Adipose tissue (tissue), 3 donors: ENCODE data around the gene ITGBL1. TPM values are rescaled to one million over a fixed set of nuclear protein-coding genes. Genes with fewer than 3 reads are reported as not detected.

Source experiments
- H3K27ac ChIP-seq: one replicate; pipeline ENCODE4 v1.5.1; 2013; ENCODE audit warnings: low read depth, low read length
- WGBS, 3 donors: extraction: QIAGEN DNeasy Blood & Tissue Kit; methylation state at CpG; one replicate each; pipeline ENCODE4 v1.1.7; 2013; 5-methylcytosine and 5-hydroxymethylcytosine counted together
- polyA plus RNA-seq, 3 donors: library from polyadenylated mRNA; stranded (reverse); fragments of 200-250 nt; gene quantifications; one replicate each; pipeline ENCODE4 v1.2.3, GENCODE V29; 2013
- donor health status: healthy with polysubstance abuse.
- donor health status: Bipolar disorder and iron deficiency.
- donor health status: healthy.

Gene ITGBL1
- polyA plus RNA-seq, 3 donors = 0.36 to 1.6 (median 0.45) TPM

DNA sequence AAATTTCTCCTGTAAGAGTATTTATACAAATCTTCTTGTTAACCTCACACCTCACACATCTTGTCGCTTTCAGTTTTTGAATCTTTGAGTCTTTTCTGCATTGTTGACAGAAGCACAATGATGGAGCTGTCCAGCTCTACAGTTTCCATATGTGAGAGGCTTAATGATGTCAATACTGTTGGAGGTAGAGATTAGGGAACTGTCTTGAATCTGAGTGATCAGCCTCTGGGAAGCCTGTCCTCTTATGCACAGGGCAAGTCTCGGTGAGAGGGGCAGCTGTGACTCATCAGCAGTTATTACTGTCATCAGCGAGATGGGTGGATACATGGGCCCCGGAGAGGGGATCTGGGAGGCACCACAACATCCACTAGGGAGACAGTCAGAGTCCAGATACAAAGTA lies 4.6 kb upstream of the ITGBL1 start:
- WGBS, 3 donors = 49 to 83% (median 58%) methylated on average over 4 of the region's 4 CpGs

DNA sequence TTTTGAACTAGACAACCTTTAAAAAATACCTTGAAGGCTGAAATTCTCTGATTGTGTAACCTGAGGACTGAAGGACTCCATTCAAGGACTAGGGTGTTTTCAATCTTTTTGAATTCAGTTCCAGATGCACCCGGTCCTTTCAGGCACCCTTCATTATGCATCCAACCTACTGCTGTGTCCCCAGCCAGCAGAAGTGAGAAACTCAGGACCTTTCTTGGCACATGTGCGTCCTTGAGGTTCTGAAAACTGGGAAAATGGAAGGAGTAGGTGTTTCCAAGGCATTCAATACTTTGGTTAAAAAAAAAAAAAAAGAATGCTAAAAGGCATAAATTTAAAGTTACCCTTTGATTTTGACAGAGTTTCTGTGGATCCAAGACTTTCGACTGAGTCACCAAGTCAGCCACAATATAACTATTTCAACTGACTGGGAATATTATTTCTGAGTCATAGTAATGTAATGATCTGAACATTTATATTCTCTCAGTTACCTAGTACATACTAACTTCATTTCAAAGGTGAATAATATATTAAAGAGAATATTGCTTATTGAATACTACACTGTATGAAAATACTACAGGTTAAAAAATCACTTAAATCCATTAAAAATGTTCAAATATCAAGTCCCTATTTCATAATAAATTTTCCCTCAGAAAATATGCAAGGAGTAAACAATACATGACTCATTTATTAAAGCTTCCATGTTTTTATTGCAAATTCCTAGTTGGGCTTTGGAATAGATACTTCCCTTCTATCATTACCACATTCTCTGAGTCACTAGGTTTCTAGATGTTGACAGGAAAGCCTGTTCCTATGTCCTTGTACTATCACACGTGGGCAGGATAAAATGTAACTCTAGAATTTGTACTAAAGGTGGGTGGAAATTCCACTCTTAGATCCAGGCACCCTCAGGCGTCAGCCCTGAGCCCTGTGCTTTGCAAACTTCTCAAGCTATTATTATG lies 2.4 kb upstream of the ITGBL1 start:
- no peak overlapping the region for H3K27ac ChIP-seq
- 48 to 61% (median 57%) methylated on average over 5 of the region's 5 CpGs for WGBS, 3 donors

More for the DNA sequence above, 4.6 kb upstream of the ITGBL1 start:
- H3K27ac ChIP-seq = no peak overlapping the region

DNA sequence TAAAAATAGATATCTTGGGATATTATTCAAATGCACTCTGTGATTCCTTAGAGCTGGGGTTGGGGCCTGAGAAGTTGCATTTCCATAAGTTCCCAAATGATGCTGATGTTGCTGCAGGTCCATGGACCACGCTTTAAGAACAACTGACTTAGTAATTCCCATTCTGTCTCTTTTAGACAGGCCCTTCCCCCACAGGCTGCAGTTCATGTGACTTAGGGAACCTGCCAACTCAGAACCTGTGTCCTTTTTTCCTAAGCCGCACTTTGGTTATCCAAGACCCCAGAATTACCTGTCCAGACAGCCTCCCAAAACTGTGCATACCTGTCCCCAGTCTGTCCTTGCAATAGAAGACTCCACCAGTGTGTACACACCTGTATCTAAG lies 1.7 kb upstream of the ITGBL1 start:
- 86 to 94% (median 90%) methylated on average over 2 of the region's 2 CpGs for WGBS, 3 donors
- H3K27ac ChIP-seq = no peak overlapping the region

DNA sequence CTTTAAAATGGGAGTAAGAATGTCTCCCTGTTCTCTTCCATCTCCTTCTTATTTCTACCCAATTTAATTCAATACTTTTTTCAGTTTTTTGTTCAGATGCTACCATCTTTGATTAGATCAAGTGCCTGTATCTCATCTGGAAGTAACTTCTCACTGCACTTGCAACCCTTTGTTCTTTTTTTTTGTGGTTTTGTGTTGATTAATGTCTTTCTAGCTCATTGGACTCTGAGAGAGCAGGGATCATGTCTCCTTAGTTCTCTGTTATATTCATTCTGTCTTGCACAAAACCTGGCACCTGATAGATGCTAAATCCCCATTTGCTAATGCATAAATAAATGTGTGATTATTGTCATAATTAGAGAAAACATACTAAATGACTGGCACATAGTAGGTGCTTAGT lies 834 bp upstream of the ITGBL1 start:
- H3K27ac ChIP-seq = no peak overlapping the region

DNA sequence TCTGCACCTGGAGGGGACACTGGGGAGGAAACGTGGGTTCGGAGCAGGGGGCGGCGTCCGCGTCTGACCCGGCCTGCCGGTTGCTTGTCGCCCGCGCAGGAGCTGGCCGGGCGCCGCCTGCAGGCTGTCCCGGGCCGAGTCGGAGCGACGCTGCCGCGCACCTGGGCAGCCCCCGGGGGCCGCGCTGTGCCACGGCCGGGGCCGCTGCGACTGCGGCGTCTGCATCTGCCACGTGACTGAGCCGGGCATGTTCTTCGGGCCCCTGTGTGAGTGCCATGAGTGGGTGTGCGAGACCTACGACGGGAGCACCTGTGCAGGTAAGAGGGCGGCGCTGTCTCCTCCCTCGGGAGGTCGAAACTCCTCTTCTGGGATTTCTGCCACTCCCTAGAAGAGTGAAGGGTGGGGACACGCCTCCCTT lies 1.3 kb downstream of the ITGBL1 start:
- WGBS, 3 donors = 3 to 8% (median 7%) methylated on average over 32 to 41 of the region's 41 CpGs
- H3K27ac ChIP-seq = no peak overlapping the region

DNA sequence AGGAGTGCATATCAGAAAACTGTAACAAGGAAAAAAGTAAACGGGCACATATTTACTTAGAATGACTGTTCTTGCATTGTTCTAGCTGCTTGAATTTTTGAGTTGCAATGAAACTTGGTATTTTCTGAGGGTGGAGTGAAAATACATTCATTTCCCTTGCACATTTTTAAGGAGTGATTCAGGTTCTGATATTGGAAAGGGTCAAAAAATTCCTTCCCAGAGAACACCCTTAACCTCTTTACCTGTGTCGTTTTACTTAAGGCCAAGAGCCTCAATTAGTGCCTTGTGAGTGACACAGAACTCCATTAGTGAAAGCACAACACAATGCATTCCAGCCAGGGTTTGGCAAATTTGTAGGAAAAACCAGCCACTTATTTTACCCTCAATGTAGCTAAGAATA lies 2.3 kb downstream of the ITGBL1 start:
- WGBS, 3 donors = 48 to 61% (median 60%) methylated on average over 2 of the region's 2 CpGs
- H3K27ac ChIP-seq = no peak overlapping the region

DNA sequence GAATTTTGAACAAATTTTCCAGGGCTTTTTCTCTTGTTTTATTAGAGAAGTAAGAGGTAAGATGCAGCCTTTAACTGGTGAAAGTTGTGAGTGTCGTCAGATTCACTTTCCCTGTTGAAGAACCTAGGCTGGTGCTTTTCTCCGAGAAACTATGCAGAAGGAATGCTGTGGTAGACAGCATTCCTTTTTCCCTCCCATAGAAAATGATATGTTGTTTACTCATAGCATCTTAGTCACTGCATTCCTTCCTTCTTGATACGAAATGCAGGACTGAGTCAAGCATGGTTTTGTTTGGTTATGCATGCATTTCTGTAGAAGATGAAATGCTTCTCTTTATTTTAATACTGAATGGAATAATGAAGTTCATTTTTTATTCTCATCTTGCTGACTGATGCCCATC lies 3.4 kb downstream of the ITGBL1 start:
- 36 to 61% (median 41%) methylated on average over 3 of the region's 3 CpGs for WGBS, 3 donors
- H3K27ac ChIP-seq = no peak overlapping the region

DNA sequence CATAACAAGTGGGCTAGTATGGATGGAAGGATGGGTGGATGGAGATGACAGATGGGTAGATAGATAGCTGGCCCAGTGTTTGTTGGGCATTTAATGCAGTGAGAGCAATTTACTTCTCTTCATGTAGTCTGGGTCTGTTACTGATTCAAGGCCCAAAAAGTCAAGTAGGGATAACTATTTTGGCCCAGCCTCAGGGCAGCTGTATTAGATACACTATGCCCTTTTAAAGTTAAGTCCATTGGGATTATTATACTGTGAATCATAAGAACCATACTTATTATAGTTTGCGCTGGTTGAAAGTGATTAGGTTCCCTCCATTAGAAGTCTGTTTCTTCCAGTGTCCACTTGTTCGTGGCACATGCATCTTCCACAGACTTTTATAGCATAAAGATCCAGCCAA lies 4.7 kb downstream of the ITGBL1 start:
- no peak overlapping the region for H3K27ac ChIP-seq
- 86 to 96% (median 92%) methylated on average over 2 of the region's 2 CpGs for WGBS, 3 donors

DNA sequence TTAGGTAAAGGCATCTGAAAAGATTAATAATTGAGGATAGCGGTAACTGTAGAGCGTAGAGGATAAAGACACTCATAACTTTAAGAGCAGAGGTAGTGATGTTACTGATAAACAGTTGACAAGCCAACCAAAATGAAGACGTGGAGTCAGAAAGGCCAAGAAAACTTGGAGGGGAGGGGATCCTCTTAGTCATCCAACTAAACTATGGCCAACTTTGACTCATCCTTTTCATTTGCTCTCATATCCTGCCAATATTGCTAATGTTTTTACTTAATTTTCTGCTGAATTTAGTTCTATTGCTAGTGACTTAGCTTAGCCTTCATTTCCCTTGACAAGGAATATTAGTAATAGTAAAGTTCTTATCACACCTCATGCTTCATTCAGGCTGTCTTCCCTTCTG lies 13.4 kb downstream of the ITGBL1 start:
- WGBS, 3 donors = 76 to 90% (median 77%) methylated on average over 3 of the region's 3 CpGs
- no peak overlapping the region for H3K27ac ChIP-seq

DNA sequence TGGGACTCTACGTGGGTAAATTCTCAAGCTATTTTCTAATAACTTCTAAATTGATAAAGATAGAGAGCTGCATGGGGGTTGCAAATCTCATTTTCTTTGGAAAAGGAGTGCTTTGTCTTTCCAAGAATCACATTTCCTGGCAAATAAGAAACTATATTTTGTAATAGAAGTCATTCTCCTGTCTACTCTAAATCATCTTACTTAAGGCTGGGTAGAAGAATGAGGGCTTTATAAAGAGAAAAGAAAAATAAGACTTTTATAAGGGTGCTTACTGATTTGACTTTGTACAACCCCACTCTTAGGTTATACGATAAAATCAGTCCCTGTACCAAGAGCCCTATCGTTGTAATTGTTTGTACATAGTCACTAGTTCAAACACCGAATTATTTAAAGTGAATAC lies 14.9 kb downstream of the ITGBL1 start:
- no peak overlapping the region for H3K27ac ChIP-seq
- 62 to 84% (median 78%) methylated on average over 4 of the region's 4 CpGs for WGBS, 3 donors

DNA sequence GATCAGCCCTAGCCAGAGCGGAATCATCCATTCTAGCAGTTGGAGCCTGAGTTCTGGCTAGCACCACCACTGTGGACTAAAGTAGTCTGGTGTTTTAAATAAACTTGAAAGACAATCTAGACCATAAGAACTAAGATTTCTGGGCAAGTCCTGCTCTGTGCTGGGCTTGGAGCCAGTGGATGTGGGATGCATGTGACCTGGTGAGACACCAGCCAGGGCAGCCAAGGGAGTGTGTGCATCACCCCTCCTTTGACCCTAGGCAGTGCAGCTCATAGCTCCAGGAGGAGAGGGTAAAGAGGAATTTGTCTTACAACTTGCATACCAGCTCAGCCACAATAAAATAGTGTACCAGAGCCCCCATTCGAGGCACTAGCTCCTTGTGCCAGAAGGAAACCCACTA lies 21.0 kb downstream of the ITGBL1 start:
- no peak overlapping the region for H3K27ac ChIP-seq
- WGBS, 3 donors = 65 to 74% (median 70%) methylated on average over 2 of the region's 2 CpGs

DNA sequence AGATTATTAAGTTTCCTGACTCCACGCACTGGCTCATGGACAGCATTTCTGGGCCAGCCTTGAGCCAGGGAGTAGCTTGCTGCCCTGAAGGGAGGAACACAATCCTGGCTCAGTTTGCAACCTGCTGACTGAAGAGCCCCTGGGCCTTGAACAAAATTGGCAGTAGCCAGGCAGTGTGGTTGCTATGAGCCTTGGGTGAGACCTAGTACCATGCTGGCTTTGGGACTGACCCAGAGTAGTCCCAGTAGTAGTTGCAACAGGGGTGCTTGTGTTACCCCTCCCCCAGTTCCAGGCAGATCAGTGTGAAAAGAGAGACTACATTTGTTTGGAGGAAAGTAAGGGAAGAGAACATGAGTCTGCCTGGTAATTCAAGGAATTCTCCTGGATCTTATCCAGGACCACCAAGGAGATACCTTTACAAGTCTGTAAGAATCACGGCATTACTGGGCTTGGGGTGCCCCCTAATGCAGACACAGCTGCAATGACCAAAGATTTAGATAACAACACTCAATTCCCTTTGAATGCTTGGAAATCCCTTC lies 22.0 kb downstream of the ITGBL1 start:
- no peak overlapping the region for H3K27ac ChIP-seq
- 53 to 58% (median 53%) methylated on average over 2 of the region's 2 CpGs for WGBS, 3 donors

DNA sequence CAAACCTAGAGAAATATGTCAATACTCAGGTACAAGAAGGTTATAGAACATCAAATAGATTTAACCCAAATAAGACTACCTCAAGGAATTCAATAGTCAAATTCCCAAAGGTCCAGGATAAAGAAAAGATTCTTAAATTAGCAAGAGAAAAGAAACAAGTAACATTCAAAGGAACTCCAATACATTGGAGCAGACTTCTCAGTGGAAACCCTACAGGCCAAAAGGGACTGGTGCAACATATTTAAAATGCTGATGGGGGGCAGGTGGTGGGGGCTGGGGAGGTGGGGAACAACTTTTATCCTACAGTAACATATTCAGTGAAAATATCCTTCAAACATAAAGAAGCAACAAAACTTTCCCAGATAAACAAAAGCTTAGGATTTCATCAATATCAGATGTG lies 23.1 kb downstream of the ITGBL1 start:
- no peak overlapping the region for H3K27ac ChIP-seq

DNA sequence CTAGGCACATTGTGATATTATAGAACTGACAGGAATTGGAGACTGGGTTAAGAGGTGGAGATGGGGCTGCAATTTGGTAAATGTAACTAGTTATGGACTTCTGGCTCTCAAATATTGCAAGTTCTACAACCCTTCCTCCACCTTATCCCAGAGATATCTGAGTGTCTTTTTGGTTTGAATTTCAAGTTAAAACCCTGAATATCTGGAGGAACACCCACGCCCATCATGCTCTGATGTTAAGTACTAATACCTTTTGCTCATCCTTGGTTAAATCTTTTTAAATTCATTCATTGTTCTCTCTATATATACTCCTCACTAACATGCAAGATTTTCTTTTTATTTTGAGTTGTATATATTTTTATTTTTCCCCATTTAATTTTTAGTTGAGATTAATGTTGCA lies 28.9 kb downstream of the ITGBL1 start:
- 62 to 94% (median 67%) methylated on average over 1 of the region's 1 CpG for WGBS, 3 donors
- H3K27ac ChIP-seq = no peak overlapping the region

DNA sequence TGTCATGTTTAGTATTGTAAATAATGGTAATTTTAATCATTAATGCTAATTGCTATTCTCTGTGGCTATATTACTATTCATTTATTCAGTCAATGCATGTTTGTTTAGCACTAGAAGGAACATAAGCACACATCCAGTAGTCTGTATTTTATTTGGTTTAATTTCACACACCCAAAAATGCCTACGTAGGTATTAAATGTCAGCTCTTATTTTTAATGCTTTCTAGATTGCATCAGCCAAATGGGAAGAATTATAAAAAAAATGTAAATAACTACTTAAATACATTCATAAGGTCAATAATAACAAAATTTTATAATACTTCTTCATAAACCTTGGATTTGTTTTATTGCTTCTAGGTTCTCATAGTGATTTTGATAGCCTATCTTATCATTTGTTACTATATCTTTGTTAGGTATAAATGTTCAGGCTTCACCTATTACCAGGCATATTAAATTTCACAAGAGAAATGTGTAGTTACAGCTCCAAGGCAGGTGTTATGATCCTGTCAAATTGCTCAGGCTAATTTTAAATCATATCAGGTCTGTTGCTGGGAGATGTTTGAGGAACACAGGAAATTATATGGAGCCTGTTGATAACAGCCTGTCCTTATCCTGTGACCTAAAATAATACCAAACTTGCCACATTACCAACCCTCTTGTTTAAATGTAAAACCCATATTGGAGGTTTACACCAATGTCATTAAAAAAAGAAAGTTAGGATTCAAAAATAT lies 34.4 kb downstream of the ITGBL1 start:
- WGBS, 3 donors = 74 to 84% (median 83%) methylated on average over 1 of the region's 1 CpG
- H3K27ac ChIP-seq = no peak overlapping the region

DNA sequence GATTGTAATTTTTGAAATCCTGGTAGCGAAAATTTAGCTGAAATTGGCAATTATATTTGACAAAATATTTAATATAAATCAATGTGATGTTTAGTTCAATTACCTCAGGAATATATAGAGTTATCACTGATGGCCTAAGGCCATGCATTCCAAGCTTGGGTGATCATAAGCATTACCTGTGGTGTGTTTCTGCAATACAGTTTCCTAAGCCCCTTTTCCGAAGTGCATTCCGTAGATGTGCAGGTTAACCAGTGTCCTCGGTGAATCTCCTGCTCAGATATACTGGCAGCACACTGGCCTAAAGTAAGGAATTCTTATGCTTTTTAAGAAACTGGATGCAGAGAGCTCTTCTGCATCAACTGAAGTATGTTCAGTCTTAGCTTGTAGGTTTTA lies 35.0 kb downstream of the ITGBL1 start:
- no peak overlapping the region for H3K27ac ChIP-seq
- WGBS, 3 donors = 89 to 93% (median 92%) methylated on average over 4 of the region's 4 CpGs

DNA sequence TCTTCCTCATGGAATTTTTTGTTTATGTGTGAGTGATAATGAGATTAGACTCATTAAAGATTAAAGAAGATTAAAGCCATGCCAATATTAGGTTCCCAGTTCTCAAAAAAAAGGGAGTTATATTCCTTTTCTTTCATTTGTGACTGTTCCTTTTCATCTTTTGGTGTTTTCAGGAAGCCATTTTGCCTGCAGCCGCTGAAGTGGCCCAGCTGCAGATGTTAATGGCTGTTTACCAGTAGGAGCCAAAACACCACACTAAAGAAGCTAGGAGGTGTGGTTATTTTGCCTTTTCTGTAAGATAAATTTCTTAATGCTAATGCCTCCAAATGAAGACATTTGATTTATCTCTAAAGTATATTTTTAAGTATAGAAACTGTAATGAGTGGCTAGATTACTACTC lies 36.3 kb downstream of the ITGBL1 start:
- WGBS, 3 donors = 81 to 90% (median 88%) methylated on average over 1 of the region's 1 CpG
- no peak overlapping the region for H3K27ac ChIP-seq

DNA sequence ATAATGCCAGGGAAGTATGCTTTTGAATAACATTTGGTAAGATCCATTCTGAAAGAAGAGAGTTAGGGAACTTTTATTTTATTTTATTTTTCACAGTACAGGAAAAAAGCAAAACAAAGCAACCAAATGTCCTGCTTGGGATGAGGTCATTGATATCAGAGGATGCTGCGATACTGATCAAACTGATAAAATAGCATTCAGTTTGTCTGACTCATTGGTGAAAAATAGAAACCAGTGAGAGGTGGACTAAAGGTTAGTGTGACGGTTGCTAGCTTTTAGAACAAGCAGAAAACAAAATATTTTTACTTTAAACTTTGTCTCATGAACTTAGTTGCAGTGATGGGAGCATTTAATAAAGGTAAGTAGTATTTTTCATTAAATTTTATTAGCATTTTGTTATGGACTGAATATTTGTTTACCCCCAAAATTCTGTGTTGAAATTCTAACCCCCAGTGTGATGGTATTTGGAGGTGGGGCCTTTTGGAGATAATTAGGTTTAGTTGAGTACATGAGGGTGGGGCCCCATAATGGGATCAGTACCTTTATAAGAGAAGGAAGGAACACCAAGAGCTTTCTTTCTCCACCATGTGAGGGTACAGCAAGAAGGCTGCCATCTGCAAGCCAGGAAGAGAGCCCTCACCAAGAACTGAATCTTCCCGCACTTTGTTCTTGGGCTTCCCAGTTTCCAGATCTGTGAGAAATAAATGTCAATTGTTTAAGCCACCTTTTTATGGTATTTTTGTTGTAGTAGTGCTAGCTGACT lies 37.3 kb downstream of the ITGBL1 start:
- WGBS, 3 donors = 84 to 91% (median 88%) methylated on average over 3 of the region's 3 CpGs
- H3K27ac ChIP-seq = no peak overlapping the region
